HepG2 (cell line): ENCODE measurements around the gene C1QB.

ENCODE experiments used
- CTCF ChIP-seq: sonication (generic); formaldehyde crosslinking; IDR thresholded peaks from 2 replicates; pipeline ENCODE4 v1.5.0; 2020; ENCODE audit warnings: mild to moderate bottlenecking, missing genetic modification reagents, moderate library complexity
- FOXK2 ChIP-seq: fragments of 450-650 bp; IDR thresholded peaks from 2 replicates; pipeline ENCODE4 v1.6.1; 2016
- FOXM1 ChIP-seq: sonication (generic); formaldehyde crosslinking; IDR thresholded peaks from 2 replicates; pipeline ENCODE4 v1.5.0; 2020; ENCODE audit warnings: missing genetic modification reagents
- NR3C1 ChIP-seq: sonication (generic); formaldehyde crosslinking; IDR thresholded peaks from 2 replicates; pipeline ENCODE4 v1.4.0; 2020; ENCODE audit warnings: missing genetic modification reagents
- PBX2 ChIP-seq: IDR thresholded peaks from 2 replicates; pipeline ENCODE4 v1.6.1; 2016; ENCODE audit warnings: control low read depth
- RNF2 ChIP-seq: fragments of 450-650 bp; conservative IDR thresholded peaks from 2 replicates; pipeline ENCODE4 v1.6.1; 2016; ENCODE audit warnings: low read depth
- USF2 ChIP-seq, 2 experiments: sonication (generic) in 1 of 2; formaldehyde crosslinking in 1 of 2; IDR thresholded peaks; 2 replicates each; pipeline versions ENCODE4 v1.5.1 to v1.6.1; 2011 to 2020; ENCODE audit warnings: borderline replicate concordance in 1 of 2, low read depth in 1 of 2, low read length in 1 of 2, mild to moderate bottlenecking in 1 of 2, missing genetic modification reagents in 1 of 2, moderate library complexity in 1 of 2
- ZFP91 ChIP-seq: sonication (generic); formaldehyde crosslinking; IDR thresholded peaks from 2 replicates; pipeline ENCODE4 v1.9.0; 2022; ENCODE audit warnings: missing genetic modification reagents, mild to moderate bottlenecking, borderline replicate concordance
- ZMYM2 ChIP-seq: sonication (generic); formaldehyde crosslinking; IDR thresholded peaks from 2 replicates; pipeline ENCODE4 v1.8.0; 2022; ENCODE audit warnings: mild to moderate bottlenecking, missing genetic modification reagents

- TF ChIP-seq FOXM1 (CRISPR knock-in tag): no peak
- no peak for TF ChIP-seq CTCF (CRISPR knock-in tag)
- no peak for TF ChIP-seq USF2 (IDR thresholded peaks at IDR 0.05; ENCODE audit: low read depth, low read length)
- TF ChIP-seq USF2 (CRISPR knock-in tag; IDR thresholded peaks at IDR 0.05; ENCODE audit: borderline replicate concordance): no peak
- no peak for TF ChIP-seq ZMYM2 (CRISPR knock-in tag)
- no peak for TF ChIP-seq ZFP91
- TF ChIP-seq PBX2 (CRISPR knock-in tag): no peak
- no peak for TF ChIP-seq NR3C1
- no peak for TF ChIP-seq FOXK2
- no peak for TF ChIP-seq RNF2
These were observed 10.0 kb downstream of the C1QB start for GRCh38 chr1:22662986-22663408.
